ENCODE data around the gene HDAC4.

DNA sequence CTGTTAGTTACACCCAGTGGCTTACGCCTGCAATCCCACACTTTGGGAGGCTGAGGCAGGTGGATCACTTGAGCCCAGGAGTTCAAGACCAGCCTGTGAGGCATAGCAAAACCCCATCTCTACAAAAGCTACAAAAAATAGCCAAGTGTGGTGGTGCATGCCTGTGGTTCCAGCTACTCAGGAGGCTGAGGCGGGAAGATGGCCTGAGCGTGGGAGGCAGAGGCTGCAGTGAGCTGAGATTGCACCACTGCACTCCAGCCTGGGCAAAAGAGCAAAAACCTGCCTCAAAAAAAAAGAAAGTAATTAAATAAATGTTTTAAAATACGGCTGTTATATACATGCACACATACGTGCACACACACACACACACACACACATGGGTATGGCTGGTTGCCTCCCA lies 194.8 kb downstream of the HDAC4 start:
- no peak for TF ChIP-seq SP4 (IDR thresholded peaks at IDR 0.05; ENCODE audit: low read length)
- TF ChIP-seq, protein P1, sequence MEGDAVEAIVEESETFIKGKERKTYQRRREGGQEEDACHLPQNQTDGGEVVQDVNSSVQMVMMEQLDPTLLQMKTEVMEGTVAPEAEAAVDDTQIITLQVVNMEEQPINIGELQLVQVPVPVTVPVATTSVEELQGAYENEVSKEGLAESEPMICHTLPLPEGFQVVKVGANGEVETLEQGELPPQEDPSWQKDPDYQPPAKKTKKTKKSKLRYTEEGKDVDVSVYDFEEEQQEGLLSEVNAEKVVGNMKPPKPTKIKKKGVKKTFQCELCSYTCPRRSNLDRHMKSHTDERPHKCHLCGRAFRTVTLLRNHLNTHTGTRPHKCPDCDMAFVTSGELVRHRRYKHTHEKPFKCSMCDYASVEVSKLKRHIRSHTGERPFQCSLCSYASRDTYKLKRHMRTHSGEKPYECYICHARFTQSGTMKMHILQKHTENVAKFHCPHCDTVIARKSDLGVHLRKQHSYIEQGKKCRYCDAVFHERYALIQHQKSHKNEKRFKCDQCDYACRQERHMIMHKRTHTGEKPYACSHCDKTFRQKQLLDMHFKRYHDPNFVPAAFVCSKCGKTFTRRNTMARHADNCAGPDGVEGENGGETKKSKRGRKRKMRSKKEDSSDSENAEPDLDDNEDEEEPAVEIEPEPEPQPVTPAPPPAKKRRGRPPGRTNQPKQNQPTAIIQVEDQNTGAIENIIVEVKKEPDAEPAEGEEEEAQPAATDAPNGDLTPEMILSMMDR (IDR thresholded peaks at IDR 0.05; ENCODE audit: control extremely low read depth in 1 of 3, insufficient read depth in 1 of 3, low read depth in 1 of 3, low read length in 3 of 3), result no peak
- TF ChIP-seq EZH2 (IDR thresholded peaks at IDR 0.05; ENCODE audit: low read depth, low read length, severe bottlenecking), result no peak
- TF ChIP-seq CREB1 (IDR thresholded peaks at IDR 0.05), result no peak
- TF ChIP-seq CEBPB (IDR thresholded peaks at IDR 0.05; ENCODE audit: low read depth, low read length), result no peak
- TF ChIP-seq POLR2AphosphoS5 (IDR thresholded peaks at IDR 0.05; ENCODE audit: low read depth, low read length), result no peak
- TF ChIP-seq SP2 (IDR thresholded peaks at IDR 0.05; ENCODE audit: low read length), result no peak

Data from H1 (cell line).